Skin epidermis (tissue), 12 donors: ENCODE measurements around the gene TMEM87A.

ENCODE experiments used
- H3K27ac ChIP-seq, 21 experiments: fragments of 200-600 bp; sonication (generic) in 11 of 21; one replicate each; pipeline ENCODE4 v1.5.0; 2020; ENCODE audit warnings: mild to moderate bottlenecking in 3 of 21, inconsistent platforms in 2 of 21, moderate library complexity in 2 of 21
- H3K4me3 ChIP-seq, 7 experiments: fragments of 200-600 bp; sonication (generic) in 2 of 7; one replicate each; pipeline ENCODE4 v1.5.0; 2020; ENCODE audit warnings: inconsistent platforms in 2 of 7, mild to moderate bottlenecking in 2 of 7, moderate library complexity in 1 of 7

TMEM87A gene

GRCh38 chr15:42210696-42211095 lies 62.5 kb downstream of the TMEM87A start:
- no peak overlapping the region for H3K4me3 ChIP-seq
- no peak overlapping the region for H3K27ac ChIP-seq

GRCh38 chr15:42207674-42208579 lies 65.3 kb downstream of the TMEM87A start, which contains the start of gene VPS39:
TSS of gene VPS39 (minus strand) at chr15:42208304. CDS start at chr15:42208153, 151 bp downstream.
- Histone ChIP-seq H3K27ac (peak within 1 kb of the TSS; percentile 16 to 96 (median 88)), H3K4me3 (peak within 1 kb of the TSS; percentile 46 to 98 (median 78))

GRCh38 chr15:42206406-42206805 lies 66.8 kb downstream of the TMEM87A start:
- Histone ChIP-seq H3K4me3 (no peak overlapping the region), H3K27ac (no peak overlapping the region)

GRCh38 chr15:42203891-42204290 lies 69.3 kb downstream of the TMEM87A start:
- H3K27ac ChIP-seq: no peak overlapping the region
- H3K4me3 ChIP-seq: no peak overlapping the region

GRCh38 chr15:42202653-42203052 lies 70.6 kb downstream of the TMEM87A start:
- Histone ChIP-seq H3K4me3 (no peak overlapping the region), H3K27ac (no peak overlapping the region)

- H3K27ac ChIP-seq: no peak overlapping the region
- no peak overlapping the region for H3K4me3 ChIP-seq
Measured at GRCh38 chr15:42201801-42202200, 71.4 kb downstream of the TMEM87A start.

- no peak overlapping the region for H3K27ac ChIP-seq
- no peak overlapping the region for H3K4me3 ChIP-seq
Measured at GRCh38 chr15:42199126-42199525, 74.1 kb downstream of the TMEM87A start.

GRCh38 chr15:42198516-42198915 lies 74.7 kb downstream of the TMEM87A start:
- Histone ChIP-seq H3K27ac (no peak overlapping the region), H3K4me3 (no peak overlapping the region)

- H3K27ac ChIP-seq: no peak overlapping the region
Measured at GRCh38 chr15:42194513-42194912, 78.7 kb downstream of the TMEM87A start.

GRCh38 chr15:42193383-42193782 lies 79.8 kb downstream of the TMEM87A start:
- no peak overlapping the region for H3K27ac ChIP-seq
- H3K4me3 ChIP-seq: no peak overlapping the region

More at GRCh38 chr15:42194513-42194912, 78.7 kb downstream of the TMEM87A start:
- no peak overlapping the region for H3K4me3 ChIP-seq

GRCh38 chr15:42191610-42192346 lies 81.5 kb downstream of the TMEM87A start:
- no peak overlapping the region for H3K27ac ChIP-seq
- H3K4me3 ChIP-seq: no peak overlapping the region

- no peak overlapping the region for H3K4me3 ChIP-seq
- H3K27ac ChIP-seq: no peak overlapping the region
Measured at GRCh38 chr15:42190370-42190769, 82.9 kb downstream of the TMEM87A start.

GRCh38 chr15:42185801-42186200 lies 87.4 kb downstream of the TMEM87A start:
- Histone ChIP-seq H3K4me3 (no peak overlapping the region), H3K27ac (no peak overlapping the region)

- Histone ChIP-seq H3K4me3 (no peak overlapping the region), H3K27ac (no peak overlapping the region)
Measured at GRCh38 chr15:42184736-42185135, 88.5 kb downstream of the TMEM87A start.

- Histone ChIP-seq H3K27ac (no peak overlapping the region), H3K4me3 (no peak overlapping the region)
Measured at GRCh38 chr15:42184296-42184695, 88.9 kb downstream of the TMEM87A start.

- H3K27ac ChIP-seq: peak overlapping the region in 2 of 21 experiments; percentile 7 to 29
- no peak overlapping the region for H3K4me3 ChIP-seq
Measured at GRCh38 chr15:42182961-42183360, 90.3 kb downstream of the TMEM87A start.

GRCh38 chr15:42182328-42182886 lies 90.8 kb downstream of the TMEM87A start:
- Histone ChIP-seq H3K4me3 (no peak overlapping the region), H3K27ac (peak overlapping the region in 2 of 21 experiments; percentile 7 to 29)

GRCh38 chr15:42178056-42178455 lies 95.2 kb downstream of the TMEM87A start:
- Histone ChIP-seq H3K27ac (no peak overlapping the region), H3K4me3 (no peak overlapping the region)

- Histone ChIP-seq H3K27ac (no peak overlapping the region), H3K4me3 (no peak overlapping the region)
Measured at GRCh38 chr15:42175671-42176070, 97.6 kb downstream of the TMEM87A start.

- H3K27ac ChIP-seq: no peak overlapping the region
- no peak overlapping the region for H3K4me3 ChIP-seq
Measured at GRCh38 chr15:42172475-42172874, 100.8 kb downstream of the TMEM87A start.
